GM19324 (cell line): ENCODE data around the gene CLSTN1.

Experiments
- ATAC-seq: cut with Tn5 transposase; IDR thresholded peaks from one replicate; pipeline ENCODE4 v1.9.1; 2021; ENCODE audit warnings: mild to moderate bottlenecking, moderate library complexity; ENCODE audit not compliant: unreplicated experiment, low FRiP score

CLSTN1 gene

GRCh38 chr1:9735800-9736199, 88.0 kb downstream of the CLSTN1 start:
- no peak for ATAC-seq

- no peak for ATAC-seq
These were observed 90.5 kb downstream of the CLSTN1 start for GRCh38 chr1:9733160-9733789.

- ATAC-seq, result no peak
These were observed 91.4 kb downstream of the CLSTN1 start for GRCh38 chr1:9732123-9732971.

GRCh38 chr1:9731561-9731960, 92.2 kb downstream of the CLSTN1 start:
- no peak for ATAC-seq

- no peak for ATAC-seq
These were observed 92.7 kb downstream of the CLSTN1 start for GRCh38 chr1:9731051-9731537.

- ATAC-seq, result no peak
These were observed 93.5 kb downstream of the CLSTN1 start for GRCh38 chr1:9730096-9730901.

- ATAC-seq, result no peak
These were observed 94.2 kb downstream of the CLSTN1 start for GRCh38 chr1:9729523-9729922.

- ATAC-seq, result no peak
These were observed 95.1 kb downstream of the CLSTN1 start for GRCh38 chr1:9728451-9729295.

- no peak for ATAC-seq
These were observed 96.7 kb downstream of the CLSTN1 start for GRCh38 chr1:9726905-9727595.

GRCh38 chr1:9726406-9726805, 97.4 kb downstream of the CLSTN1 start:
- ATAC-seq, result no peak

- no peak for ATAC-seq
These were observed 98.9 kb downstream of the CLSTN1 start for GRCh38 chr1:9724706-9725476.

- ATAC-seq, result no peak
These were observed 99.8 kb downstream of the CLSTN1 start for GRCh38 chr1:9723926-9724325.

GRCh38 chr1:9723068-9723805, 100.5 kb downstream of the CLSTN1 start:
- ATAC-seq, result no peak

- ATAC-seq, result no peak
These were observed 101.4 kb downstream of the CLSTN1 start for GRCh38 chr1:9722378-9722749.

- no peak for ATAC-seq
These were observed 102.0 kb downstream of the CLSTN1 start for GRCh38 chr1:9721606-9722377.

- no peak for ATAC-seq
These were observed 102.8 kb downstream of the CLSTN1 start for GRCh38 chr1:9720785-9721605.
